Stomach smooth muscle (tissue), 2 donors: Measurements from ENCODE around the gene WWC1.
"Not testable (repeated sequence)": the region's sequence is repeated elsewhere in the genome, so short reads cannot be mapped to it uniquely, and the experiment has no call there.

Experiments used
- H3K27ac ChIP-seq: one replicate; pipeline ENCODE4 v1.7.0; 2013; ENCODE audit warnings: mild to moderate bottlenecking, low read length, inconsistent platforms
- H3K27me3 ChIP-seq, 2 donors: one replicate each; pipeline ENCODE4 v1.7.0; 2013; ENCODE audit warnings: low read length in 2 of 2; ENCODE audit not compliant: insufficient read depth in 2 of 2, control insufficient read depth in 1 of 2
- H3K36me3 ChIP-seq, 2 donors: one replicate each; pipeline ENCODE4 v1.7.0; 2013; ENCODE audit warnings: low read length in 2 of 2; ENCODE audit not compliant: control insufficient read depth in 2 of 2, insufficient read depth in 2 of 2
- H3K4me1 ChIP-seq: one replicate; pipeline ENCODE4 v1.7.0; 2013; ENCODE audit warnings: low read length; ENCODE audit not compliant: control insufficient read depth, insufficient read depth
- H3K4me3 ChIP-seq, 2 donors: one replicate each; pipeline ENCODE4 v1.7.0; 2013; ENCODE audit warnings: low read length in 2 of 2
- H3K9ac ChIP-seq, 2 donors: one replicate each; pipeline ENCODE4 v1.7.0; 2013; ENCODE audit warnings: low read length in 2 of 2, mild to moderate bottlenecking in 1 of 2
- H3K9me3 ChIP-seq, 2 donors: one replicate each; pipeline ENCODE4 v1.7.0; 2013; ENCODE audit warnings: low read length in 2 of 2; ENCODE audit not compliant: control insufficient read depth in 2 of 2
- donor health status: healthy.
- donor health status: Pancreatic carcinoma.

The WWC1 gene

DNA sequence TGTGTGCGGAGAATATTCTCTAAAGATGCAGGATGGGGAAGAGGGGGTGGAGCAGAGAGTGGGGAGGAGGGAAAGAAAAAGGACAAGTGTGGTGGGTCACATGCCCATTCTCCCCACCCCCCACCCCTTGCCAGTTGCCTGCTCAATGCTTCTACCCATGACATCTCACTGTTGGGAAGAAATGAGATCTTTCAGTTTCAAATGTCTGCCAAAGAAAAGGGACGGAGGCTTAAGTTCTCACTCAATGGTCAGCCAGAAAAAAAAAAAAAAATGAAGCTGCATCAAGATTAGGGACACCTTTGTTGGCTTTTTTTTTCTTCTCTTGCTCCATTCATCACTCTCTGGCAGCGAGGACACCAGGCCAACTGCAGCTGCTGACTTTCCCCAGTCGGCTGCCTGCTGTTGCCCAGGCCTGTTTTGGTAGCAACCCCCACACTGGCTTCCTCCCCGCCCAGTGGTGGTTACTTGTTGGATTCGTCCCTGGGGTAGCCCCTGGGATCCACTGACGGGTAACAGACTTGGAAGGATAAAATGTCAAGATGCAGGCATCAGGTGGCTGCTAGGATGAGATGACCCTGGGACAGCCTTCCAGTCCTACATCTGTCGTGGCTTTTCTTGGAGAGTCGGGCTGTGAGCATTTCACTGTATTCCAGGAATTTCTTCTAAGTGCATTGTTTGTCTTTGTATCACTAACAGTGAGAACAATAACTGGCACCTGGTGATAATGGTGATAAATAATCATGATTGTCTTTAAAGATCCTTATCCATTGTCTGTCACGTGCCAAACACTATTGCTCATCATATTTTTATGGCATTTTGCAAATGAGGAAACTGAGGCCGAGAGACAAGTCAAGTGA lies 9.1 kb downstream of the WWC1 start:
- Histone ChIP-seq H3K4me3 (no peak overlapping the region), H3K9ac (no peak overlapping the region), H3K9me3 (no peaks in the 10 kb centered on the region), H3K27me3 (peaks cover 0 to 10% of the 10 kb centered on the region in 2 donors), H3K4me1 (no peaks in the 10 kb centered on the region), H3K27ac (no peak overlapping the region), H3K36me3 (no peaks in the 10 kb centered on the region)

DNA sequence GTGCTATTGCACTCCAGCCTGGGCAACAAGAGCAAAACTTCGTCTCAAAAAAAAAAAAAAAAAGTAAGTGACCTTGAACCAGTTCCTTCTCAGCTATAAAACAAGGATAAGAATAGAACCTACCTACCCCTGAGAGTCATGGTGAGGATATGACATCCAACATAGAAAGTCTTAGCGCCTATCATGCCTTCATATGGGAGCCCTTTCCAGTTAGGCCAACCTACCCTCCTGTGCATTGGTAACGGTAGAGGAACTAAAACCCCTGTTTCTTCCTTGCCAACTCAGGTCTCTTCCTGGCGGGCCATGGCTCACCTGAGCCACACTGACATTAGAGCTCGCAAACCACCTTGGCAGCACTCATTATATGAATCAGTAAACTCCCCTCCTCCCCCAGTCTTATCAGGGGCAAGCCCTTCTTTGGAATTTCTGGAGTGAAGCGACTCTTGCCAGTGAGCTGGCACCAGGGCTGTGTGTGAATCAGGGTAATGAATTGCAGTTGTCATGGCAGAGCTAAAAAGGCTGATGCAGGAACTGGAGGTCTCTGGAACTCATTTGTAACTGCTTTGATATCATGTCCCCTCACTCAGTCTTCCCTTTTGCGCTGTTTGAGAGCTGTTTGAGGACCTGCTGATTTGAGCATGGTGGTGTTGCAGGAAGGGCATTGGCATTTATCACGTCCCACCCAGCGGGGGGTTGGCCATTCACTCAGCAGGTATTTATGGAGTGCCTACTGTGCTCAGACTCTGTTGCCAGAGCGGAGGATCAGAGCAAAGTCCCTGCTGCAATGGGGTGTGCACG lies 10.3 kb downstream of the WWC1 start:
- Histone ChIP-seq H3K9me3 (no peaks in the 10 kb centered on the region), H3K4me3 (no peak overlapping the region), H3K27ac (no peak overlapping the region), H3K27me3 (peaks cover 0 to 10% of the 10 kb centered on the region in 2 donors), H3K9ac (no peak overlapping the region), H3K36me3 (no peaks in the 10 kb centered on the region), H3K4me1 (no peaks in the 10 kb centered on the region)

DNA sequence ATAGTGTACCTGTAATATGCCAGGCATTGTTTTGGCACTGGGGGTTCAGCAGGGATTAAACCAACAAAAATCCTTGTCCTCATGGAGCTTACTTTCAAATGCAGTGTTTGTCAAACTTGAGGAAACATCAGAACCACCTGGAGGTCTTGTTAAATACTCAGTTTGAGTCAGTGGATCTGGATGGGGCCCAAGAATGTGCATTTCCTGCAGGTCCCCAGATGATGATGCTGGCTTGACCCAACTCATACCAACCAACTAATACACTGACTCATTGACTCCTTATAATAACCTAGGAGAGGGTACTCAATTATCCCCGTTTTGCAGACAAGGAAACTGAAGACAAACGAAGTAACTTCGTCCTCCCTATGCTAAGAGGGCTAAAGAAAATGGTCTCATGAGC lies 11.3 kb downstream of the WWC1 start:
- no peak overlapping the region for H3K4me3 ChIP-seq
- H3K27ac ChIP-seq, result no peak overlapping the region
- H3K9me3 ChIP-seq, result no peaks in the 10 kb centered on the region
- no peak overlapping the region for H3K9ac ChIP-seq
- no peaks in the 10 kb centered on the region for H3K4me1 ChIP-seq
- no peaks in the 10 kb centered on the region for H3K36me3 ChIP-seq
- H3K27me3 ChIP-seq, result peaks cover 0 to 10% of the 10 kb centered on the region in 2 donors

DNA sequence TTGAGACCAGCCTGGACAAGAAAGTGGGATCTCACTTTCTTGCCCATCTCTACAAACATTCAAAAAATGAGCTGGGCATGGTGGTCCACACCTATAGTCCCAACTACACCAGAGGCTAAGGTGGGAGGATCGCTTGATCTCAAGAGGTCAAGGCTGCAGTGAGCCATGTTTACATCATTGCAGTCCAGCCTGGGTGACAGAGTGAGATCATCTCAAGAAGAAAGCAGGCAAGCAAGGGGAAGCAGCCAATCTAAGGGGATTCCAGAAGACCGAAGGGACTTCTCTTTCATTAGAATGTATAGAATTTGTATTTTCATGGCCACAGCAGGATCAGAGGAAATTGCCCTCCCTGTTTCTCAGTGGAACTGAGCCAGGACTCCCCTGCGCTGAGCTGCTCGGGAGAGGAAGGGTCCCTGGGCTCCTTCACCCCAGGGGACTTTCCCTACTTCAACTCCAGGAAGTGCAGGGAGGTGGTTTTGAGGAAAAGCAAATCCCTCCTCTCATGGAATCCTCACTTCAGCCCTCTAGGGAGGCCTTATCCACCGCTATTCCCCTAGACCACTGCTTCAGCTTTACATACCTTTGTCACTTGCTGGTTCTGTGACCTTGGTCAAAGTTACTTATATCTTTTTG lies 12.1 kb downstream of the WWC1 start:
- Histone ChIP-seq H3K27ac (no peak overlapping the region), H3K4me3 (no peak overlapping the region), H3K27me3 (peaks cover 0 to 9% of the 10 kb centered on the region in 2 donors), H3K9me3 (no peaks in the 10 kb centered on the region), H3K4me1 (no peaks in the 10 kb centered on the region), H3K9ac (no peak overlapping the region), H3K36me3 (no peaks in the 10 kb centered on the region)

GRCh38 chr5:168304349-168304748 lies 12.9 kb downstream of the WWC1 start:
- no peak overlapping the region for H3K4me3 ChIP-seq
- no peak overlapping the region for H3K9ac ChIP-seq
- no peak overlapping the region for H3K27ac ChIP-seq
- no peaks in the 10 kb centered on the region for H3K36me3 ChIP-seq
- H3K4me1 ChIP-seq, result no peaks in the 10 kb centered on the region
- H3K27me3 ChIP-seq, result peaks cover 0 to 8% of the 10 kb centered on the region in 2 donors
- no peaks in the 10 kb centered on the region for H3K9me3 ChIP-seq

DNA sequence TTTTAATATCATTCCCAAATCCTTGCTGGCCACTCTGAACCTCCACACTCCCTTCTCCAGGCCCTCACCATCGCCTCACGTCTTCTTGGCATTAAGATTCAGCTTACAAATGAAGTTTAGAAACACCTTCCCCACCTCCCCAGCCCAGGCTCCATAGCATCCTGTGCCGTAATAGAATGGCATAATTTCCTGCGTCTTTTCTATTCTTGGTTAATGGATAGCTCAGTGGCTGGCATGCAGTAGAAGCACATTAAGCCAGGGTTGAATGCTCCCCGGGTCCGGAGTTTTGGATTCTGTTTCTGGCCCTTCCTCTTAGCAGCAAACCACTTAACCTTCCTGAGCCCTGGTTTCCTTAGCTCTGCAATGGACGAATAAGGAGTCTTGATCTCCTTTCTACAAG lies 13.8 kb downstream of the WWC1 start:
- no peaks in the 10 kb centered on the region for H3K36me3 ChIP-seq
- H3K4me3 ChIP-seq, result no peak overlapping the region
- H3K4me1 ChIP-seq, result no peaks in the 10 kb centered on the region
- H3K27me3 ChIP-seq, result peaks cover 0 to 5% of the 10 kb centered on the region in 2 donors
- H3K9ac ChIP-seq, result no peak overlapping the region
- H3K9me3 ChIP-seq, result no peaks in the 10 kb centered on the region
- H3K27ac ChIP-seq, result no peak overlapping the region

- H3K27ac ChIP-seq, result no peak overlapping the region
- H3K27me3 ChIP-seq, result peaks cover 0 to 2% of the 10 kb centered on the region in 2 donors
- H3K4me3 ChIP-seq, result no peak overlapping the region
- H3K36me3 ChIP-seq, result no peaks in the 10 kb centered on the region
- no peaks in the 10 kb centered on the region for H3K4me1 ChIP-seq
- no peak overlapping the region for H3K9ac ChIP-seq
- no peaks in the 10 kb centered on the region for H3K9me3 ChIP-seq
Observed at GRCh38 chr5:168307022-168307421, 15.6 kb downstream of the WWC1 start.

GRCh38 chr5:168307925-168308584 lies 16.6 kb downstream of the WWC1 start:
- H3K36me3 ChIP-seq, result no peaks in the 10 kb centered on the region
- H3K9ac ChIP-seq, result no peak overlapping the region
- no peak overlapping the region for H3K4me3 ChIP-seq
- no peak overlapping the region for H3K27ac ChIP-seq
- no peaks in the 10 kb centered on the region for H3K4me1 ChIP-seq
- H3K27me3 ChIP-seq, result no peaks in the 10 kb centered on the region
- H3K9me3 ChIP-seq, result no peaks in the 10 kb centered on the region

- Histone ChIP-seq H3K4me1 (no peaks in the 10 kb centered on the region), H3K9ac (no peak overlapping the region), H3K4me3 (no peak overlapping the region), H3K36me3 (no peaks in the 10 kb centered on the region), H3K27ac (no peak overlapping the region), H3K27me3 (no peaks in the 10 kb centered on the region), H3K9me3 (no peaks in the 10 kb centered on the region)
Observed at GRCh38 chr5:168308976-168309598, 17.6 kb downstream of the WWC1 start.

- not testable (repeated sequence) for H3K9me3 ChIP-seq, H3K4me1 ChIP-seq, H3K27me3 ChIP-seq, H3K27ac ChIP-seq, H3K36me3 ChIP-seq, H3K9ac ChIP-seq, H3K4me3 ChIP-seq
Observed at GRCh38 chr5:168310541-168310940, 19.1 kb downstream of the WWC1 start.
